ENCODE measurements around the gene HMCN1. TPM values are rescaled to one million over a fixed set of nuclear protein-coding genes. Genes with fewer than 3 reads are reported as not detected.
"Not testable (repeated sequence)": the region's sequence is repeated elsewhere in the genome, so short reads cannot be mapped to it uniquely, and the experiment has no call there.

The HMCN1 gene
- total RNA-seq, 1 donor from 2014 or later = 2.0 TPM

- DNase-seq = no peak
Observed at GRCh38 chr1:186152620-186153239, 418.5 kb downstream of the HMCN1 start.

DNA sequence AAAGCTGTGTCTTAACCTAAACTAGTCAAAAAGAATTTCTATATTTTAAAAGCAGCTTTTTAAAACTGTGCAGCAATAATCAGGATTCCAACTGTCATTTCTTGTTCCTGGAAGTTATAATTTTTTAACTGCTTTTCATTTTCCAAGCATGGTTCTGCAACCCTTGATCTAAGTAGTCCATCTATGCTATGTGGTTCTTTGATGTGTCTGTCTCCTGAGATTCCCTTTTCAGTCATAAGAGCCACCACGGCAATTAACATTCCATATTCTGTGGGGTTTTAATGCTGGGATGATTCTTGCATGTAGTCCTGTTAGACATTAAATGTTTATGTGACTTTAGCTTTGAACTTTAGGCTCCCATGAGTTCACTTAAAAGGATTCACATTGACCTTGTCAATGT lies 420.5 kb downstream of the HMCN1 start:
- no peak for DNase-seq

GRCh38 chr1:186155594-186155993 lies 421.4 kb downstream of the HMCN1 start:
- no peak for DNase-seq

- not testable (repeated sequence) for DNase-seq
Observed at GRCh38 chr1:186162895-186163294, 428.7 kb downstream of the HMCN1 start.

DNA sequence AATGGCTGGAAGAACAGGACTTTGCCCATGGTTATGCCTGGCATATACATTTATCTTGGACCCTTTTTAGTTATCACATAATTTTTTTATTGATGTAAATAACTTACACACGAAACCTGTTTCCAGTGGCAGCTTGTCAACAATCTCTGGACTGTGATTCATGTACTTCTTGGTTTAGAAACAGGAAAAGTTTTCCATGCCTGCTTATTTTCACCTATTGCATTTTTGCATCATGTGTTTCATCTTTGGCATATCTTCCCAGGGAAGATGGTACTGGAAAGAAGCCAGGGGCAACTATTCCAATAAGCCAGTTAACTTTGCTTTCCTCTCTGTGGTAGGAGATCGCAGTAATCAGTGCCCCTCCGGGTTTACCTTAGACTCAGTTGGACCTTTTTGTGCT lies 430.6 kb downstream of the HMCN1 start:
- no peak for DNase-seq

DNA sequence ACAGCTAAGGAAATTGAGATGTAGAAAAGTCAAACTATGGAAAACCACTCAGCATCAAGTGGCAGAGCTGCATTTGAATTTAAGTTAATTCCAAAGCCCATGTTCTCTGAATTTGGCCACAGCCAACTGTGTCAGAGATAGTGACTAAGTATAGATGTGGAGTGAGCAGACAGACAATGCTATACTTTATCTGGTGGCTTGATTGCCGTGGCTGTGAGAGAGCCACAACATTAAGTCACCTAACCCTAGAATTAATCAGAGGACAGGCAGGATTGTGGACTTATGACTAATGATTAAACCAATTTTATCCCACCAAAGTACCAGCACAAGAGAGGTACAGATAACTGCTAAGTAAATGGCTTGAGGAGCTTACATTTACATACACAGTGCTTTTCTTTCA lies 431.1 kb downstream of the HMCN1 start:
- no peak for DNase-seq

GRCh38 chr1:186167096-186167668 lies 433.0 kb downstream of the HMCN1 start:
- no peak for DNase-seq

GRCh38 chr1:186175588-186175987 lies 441.4 kb downstream of the HMCN1 start:
- no peak for DNase-seq

DNA sequence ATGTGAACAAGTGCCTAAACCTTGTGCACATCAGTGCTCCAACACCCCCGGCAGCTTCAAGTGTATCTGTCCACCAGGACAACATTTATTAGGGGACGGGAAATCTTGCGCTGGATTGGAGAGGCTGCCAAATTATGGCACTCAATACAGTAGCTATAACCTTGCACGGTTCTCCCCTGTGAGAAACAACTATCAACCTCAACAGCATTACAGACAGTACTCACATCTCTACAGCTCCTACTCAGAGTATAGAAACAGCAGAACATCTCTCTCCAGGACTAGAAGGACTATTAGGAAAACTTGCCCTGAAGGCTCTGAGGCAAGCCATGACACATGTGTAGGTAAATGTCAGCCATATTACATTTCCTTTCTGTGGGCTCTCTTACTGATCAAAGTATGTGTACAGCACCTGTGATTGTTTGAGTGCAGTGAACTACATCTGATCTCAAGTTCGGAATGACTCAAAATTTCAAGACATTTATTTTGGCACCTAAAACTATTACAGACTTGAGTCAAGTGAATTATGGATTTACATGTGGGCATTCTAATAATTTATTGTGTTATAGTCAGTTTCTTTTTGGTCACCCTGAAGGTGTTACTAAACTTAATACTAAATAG lies 444.3 kb downstream of the HMCN1 start:
- no peak for DNase-seq

- DNase-seq = no peak
Observed at GRCh38 chr1:186179231-186179630, 445.0 kb downstream of the HMCN1 start.

- no peak for DNase-seq
Observed at GRCh38 chr1:186183219-186183618, 449.0 kb downstream of the HMCN1 start.

GRCh38 chr1:186183970-186184628 lies 449.9 kb downstream of the HMCN1 start:
- DNase-seq = no peak

DNA sequence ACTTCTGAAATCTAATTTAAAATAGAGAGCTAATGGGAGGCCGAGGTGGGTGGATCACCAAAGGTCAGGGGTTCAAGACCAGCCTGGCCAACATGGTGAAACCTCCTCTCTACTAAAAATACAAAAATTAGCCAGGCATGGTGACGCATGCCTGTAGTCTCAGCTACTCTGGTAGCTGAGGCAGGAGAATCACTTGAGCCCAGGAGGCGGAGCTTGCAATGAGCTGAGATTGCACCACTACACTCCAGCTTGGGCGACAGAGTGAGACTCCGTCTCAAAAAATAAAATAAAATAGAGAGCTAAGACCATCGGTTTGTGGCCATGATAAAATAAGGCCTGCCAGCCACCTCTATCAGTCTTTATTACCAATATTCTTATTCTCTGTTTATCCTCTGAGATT lies 452.1 kb downstream of the HMCN1 start:
- DNase-seq = not testable (repeated sequence)

DNA sequence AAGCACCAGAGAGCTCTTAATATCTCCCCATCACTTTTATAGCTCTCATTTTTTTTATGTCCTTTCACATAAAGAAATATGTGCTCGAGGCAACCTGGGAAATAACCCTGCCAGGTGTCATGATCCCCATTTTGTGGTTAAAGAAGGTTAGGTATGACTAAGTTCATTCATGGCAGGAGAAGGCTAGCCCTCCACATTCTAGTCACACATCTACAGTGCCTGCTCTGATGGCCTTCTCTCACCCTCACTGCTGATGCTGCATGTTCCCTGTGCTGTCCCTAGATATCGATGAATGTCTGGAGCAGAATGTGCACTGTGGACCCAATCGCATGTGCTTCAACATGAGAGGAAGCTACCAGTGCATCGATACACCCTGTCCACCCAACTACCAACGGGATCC lies 453.4 kb downstream of the HMCN1 start:
- DNase-seq = no peak

- no peak for DNase-seq
Observed at GRCh38 chr1:186188004-186188539, 453.9 kb downstream of the HMCN1 start.

DNA sequence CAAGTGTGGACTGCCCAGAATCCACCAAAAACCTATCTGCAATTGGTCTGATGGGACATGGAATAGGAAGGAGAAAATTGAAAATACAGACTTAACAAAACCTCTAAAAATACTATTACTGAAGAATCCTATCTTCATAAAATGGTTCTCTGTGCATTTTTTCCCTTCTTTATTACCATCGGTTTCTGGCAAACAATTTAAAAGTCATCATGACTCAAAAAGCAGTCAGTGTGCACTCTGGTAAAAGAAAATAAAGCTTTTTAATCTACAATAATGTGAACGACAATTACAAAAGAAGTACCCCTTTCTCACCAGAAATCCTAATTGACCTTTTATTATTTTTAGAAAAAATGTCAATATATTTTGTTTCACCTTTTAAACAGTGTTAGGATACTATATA lies 454.5 kb downstream of the HMCN1 start:
- no peak for DNase-seq

DNA sequence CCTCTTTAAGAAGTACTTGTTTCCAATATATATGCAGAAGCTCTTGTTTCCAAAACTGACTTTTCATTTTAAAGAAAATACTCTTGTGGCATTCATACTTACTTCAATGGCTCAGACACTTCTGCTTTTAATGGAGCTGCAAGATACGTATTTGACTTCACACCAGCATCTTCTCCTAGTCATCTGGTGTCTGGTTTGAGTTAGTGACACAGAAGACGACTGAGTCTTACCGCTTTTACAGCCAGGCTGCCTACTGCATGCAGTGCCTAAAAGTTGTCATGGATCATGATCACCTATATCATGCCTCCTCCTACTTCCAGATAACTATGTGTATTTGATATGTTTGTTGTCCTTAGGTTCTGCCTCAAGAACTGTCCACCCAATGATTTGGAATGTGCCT lies 455.0 kb downstream of the HMCN1 start:
- no peak for DNase-seq

DNA sequence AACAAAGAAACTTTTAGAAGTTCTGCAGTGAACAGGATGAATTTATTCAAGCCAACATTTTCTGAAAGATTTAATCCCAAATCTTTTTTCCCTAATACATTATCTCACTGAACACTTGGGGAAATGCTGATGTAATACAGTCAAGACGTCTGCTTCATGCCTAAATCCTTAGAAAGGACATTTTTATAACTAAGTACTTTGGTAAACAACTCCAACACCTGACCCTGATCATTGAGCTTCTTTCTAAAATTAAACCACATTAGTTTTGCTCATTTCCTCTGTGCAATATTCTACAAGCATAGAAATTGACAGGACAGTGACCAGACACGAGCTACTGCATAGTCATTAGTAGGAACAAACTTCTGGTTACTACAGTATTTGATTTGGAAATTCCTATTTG lies 457.3 kb downstream of the HMCN1 start:
- no peak for DNase-seq

DNA sequence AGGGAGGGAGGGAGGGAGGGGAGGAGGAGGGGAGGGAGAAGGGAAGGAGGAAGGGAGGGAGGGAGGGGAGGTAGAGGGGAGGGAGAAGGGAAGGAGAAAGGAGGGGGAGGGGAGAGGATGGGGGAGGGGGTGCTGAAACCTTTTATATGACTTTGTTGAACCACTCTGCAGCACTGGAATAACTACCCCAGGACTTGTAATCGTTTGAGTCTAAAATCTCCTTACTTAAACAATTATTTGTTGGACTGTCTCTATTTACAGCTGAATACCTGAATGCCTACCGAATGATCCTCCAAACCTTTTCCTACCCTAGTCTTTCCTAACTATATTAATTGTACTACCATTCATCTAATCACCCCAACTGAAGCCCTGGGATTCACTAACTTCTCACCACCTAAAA lies 459.0 kb downstream of the HMCN1 start:
- DNase-seq = no peak

DNA sequence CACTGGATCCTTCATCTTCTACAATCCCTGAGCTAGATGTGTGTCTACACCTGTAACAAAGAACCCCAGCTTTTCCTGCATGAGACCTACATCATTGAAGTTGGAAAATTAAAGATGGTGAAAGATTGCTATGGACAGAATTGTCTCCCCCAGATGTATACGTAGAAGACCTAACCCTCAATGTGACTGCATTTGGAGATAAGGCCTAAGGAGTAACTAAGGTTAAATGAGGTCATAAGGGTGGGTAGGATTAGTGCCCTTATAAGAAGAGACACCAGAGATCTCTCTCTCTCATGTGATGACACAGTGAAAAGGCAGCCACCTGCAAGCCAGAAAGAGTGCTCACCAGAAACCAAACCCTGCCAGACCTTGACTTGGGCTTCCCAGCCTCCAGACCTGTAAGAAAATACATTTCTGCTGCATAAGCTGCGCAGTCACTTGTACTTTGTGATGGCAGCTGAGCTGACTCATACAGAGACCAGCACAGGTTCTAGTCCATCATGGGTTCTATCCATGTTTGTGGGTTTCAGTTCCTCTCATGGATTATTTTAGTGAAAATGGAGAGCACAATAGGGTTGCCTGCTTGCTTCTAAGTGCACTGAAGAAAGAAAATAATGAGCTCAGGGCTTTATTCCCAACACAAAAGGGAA lies 460.0 kb downstream of the HMCN1 start:
- DNase-seq = no peak

DNA sequence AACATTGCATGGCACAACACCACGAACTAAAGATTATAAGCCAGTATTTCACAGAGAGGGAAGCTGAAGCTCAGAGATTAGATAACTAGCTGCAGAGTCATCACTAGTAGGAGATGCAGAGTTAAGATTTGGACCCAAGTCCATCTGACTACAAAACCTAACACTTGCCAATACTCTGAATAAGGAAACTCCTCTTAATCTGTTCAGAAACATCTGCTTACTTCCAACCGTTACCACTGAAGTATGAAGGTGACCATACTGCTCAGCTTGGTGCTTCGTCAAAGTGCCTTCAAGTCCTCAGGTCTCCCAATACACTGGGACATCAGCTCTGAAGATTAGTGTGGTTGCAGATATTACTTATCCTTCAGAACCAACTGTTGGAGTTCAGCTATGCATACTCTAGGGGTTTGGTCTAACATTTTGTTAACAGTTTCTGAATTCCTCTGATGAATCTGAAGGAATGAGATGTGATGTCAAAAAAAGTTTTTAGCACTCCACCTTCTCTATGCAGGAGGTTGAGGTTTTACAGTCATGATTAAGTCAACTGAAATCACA lies 461.3 kb downstream of the HMCN1 start:
- DNase-seq = no peak

- no peak for DNase-seq
Observed at GRCh38 chr1:186202271-186202764, 468.1 kb downstream of the HMCN1 start.
